Tibial nerve (tissue), 3 donors: ENCODE measurements around the gene MLC1.

Experiments
- POLR2A ChIP-seq, 2 donors: fragments of 450-650 bp; IDR thresholded peaks; one replicate each; pipeline ENCODE4 v1.6.1; 2017; ENCODE audit warnings: antibody characterized with exemption in 2 of 2, mild to moderate bottlenecking in 2 of 2, moderate library complexity in 2 of 2
- TF ChIP-seq, protein P1 (sequence below), 5 experiments: fragments of 200-600 bp in 3 of 5; fragments of 450-650 bp in 2 of 5; sonication (generic) in 3 of 5; IDR thresholded peaks; one replicate each; pipeline ENCODE4 v1.5.1; 2016 to 2019; ENCODE audit warnings: antibody characterized with exemption in 5 of 5, mild to moderate bottlenecking in 3 of 5, moderate library complexity in 2 of 5

GRCh38 chr22:50017701-50018224, 67.5 kb downstream of the MLC1 start:
- TF ChIP-seq, protein P1, sequence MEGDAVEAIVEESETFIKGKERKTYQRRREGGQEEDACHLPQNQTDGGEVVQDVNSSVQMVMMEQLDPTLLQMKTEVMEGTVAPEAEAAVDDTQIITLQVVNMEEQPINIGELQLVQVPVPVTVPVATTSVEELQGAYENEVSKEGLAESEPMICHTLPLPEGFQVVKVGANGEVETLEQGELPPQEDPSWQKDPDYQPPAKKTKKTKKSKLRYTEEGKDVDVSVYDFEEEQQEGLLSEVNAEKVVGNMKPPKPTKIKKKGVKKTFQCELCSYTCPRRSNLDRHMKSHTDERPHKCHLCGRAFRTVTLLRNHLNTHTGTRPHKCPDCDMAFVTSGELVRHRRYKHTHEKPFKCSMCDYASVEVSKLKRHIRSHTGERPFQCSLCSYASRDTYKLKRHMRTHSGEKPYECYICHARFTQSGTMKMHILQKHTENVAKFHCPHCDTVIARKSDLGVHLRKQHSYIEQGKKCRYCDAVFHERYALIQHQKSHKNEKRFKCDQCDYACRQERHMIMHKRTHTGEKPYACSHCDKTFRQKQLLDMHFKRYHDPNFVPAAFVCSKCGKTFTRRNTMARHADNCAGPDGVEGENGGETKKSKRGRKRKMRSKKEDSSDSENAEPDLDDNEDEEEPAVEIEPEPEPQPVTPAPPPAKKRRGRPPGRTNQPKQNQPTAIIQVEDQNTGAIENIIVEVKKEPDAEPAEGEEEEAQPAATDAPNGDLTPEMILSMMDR (IDR thresholded peaks at IDR 0.05): no peak
- TF ChIP-seq POLR2A (IDR thresholded peaks at IDR 0.05): no peak
